Measurements from ENCODE around the gene AHNAK2.

DNA sequence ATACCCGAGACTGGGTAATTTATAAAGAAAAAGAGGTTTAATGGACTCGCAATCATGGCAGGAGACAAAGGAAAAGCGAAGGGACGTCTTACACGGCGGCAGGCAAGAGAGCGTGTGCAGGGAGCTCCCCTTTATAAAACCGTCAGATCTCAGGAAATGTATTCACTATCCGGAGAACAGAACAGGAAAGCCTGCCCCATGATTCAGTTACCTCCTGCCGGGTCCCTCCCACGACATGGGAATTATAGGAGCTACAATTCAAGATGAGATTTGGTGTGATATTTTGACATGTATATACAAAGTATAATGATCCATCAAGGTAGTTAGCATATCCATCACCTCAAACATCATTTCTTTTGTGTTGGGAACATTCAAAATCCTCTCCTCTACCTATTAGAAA lies 45.0 kb upstream of the AHNAK2 start:
- no peak for TF ChIP-seq RB1 (IDR thresholded peaks at IDR 0.05; ENCODE audit: low read depth)
- no peak for TF ChIP-seq NFATC3 (IDR thresholded peaks at IDR 0.05)
- no peak for TF ChIP-seq PKNOX1 (IDR thresholded peaks at IDR 0.05)
- no peak for TF ChIP-seq POLR2A (conservative IDR thresholded peaks at IDR 0.05)
- TF ChIP-seq, protein P1, sequence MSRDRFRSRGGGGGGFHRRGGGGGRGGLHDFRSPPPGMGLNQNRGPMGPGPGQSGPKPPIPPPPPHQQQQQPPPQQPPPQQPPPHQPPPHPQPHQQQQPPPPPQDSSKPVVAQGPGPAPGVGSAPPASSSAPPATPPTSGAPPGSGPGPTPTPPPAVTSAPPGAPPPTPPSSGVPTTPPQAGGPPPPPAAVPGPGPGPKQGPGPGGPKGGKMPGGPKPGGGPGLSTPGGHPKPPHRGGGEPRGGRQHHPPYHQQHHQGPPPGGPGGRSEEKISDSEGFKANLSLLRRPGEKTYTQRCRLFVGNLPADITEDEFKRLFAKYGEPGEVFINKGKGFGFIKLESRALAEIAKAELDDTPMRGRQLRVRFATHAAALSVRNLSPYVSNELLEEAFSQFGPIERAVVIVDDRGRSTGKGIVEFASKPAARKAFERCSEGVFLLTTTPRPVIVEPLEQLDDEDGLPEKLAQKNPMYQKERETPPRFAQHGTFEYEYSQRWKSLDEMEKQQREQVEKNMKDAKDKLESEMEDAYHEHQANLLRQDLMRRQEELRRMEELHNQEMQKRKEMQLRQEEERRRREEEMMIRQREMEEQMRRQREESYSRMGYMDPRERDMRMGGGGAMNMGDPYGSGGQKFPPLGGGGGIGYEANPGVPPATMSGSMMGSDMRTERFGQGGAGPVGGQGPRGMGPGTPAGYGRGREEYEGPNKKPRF (IDR thresholded peaks at IDR 0.05; ENCODE audit: low read depth, low read length): no peak
- TF ChIP-seq CTCF (IDR thresholded peaks at IDR 0.05 in 2 of 3, conservative IDR thresholded peaks at IDR 0.05 in 1 of 3; ENCODE audit: insufficient read depth in 2 of 3, low read depth in 1 of 3, low read length in 3 of 3): no peak

Measured in K562 (cell line).